NCI-H2171 treated with DMSO at 0.1 percent for 48 hours (cell line): ENCODE data around the gene GAB2.
A peak's percentile ranks its signal among the peaks of the same experiment; 100 is the strongest.

ENCODE experiments used
- DNase-seq: peaks from one replicate; lab custom pipeline; 2025; lab: John Stamatoyannopoulos, UW

Gene GAB2

DNA sequence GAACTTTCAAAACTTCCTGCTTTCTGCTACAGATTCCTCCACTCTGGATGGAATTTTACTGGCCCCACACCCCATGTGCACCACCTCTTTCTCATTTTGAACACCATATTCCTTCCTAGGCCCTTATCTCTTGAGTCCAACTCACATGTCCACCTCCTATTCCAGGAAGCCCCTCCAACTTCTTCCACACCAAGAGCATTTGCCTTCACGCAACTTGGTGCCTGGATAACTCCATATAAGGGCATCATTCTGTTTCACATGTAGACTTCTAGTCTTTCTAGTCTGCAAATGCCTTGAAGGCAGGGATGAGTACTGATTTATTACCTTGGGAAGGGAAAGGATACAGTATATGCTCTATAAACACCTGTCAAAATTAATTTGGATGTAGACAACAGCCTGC lies 17.5 kb downstream of the GAB2 start:
- no peak for DNase-seq

DNA sequence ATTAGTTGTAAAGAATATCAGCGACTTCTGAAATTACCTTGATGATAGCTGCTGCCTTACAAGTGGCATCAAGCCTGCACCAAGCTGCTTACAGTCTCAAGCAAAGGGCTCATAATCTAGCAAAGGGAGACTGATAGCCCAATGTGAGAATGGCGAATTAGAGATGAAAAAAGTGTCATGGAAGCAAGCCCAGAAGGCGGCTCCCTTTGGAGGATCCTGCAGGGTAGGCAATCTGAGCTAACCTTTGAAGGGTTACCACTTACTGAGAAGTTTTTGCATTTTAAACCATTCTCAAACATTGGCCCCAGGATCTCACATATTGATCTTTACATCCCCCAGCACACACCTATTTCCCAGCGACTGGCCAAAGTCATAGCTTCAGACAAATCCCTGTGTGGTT lies 18.5 kb downstream of the GAB2 start:
- DNase-seq: no peak

DNA sequence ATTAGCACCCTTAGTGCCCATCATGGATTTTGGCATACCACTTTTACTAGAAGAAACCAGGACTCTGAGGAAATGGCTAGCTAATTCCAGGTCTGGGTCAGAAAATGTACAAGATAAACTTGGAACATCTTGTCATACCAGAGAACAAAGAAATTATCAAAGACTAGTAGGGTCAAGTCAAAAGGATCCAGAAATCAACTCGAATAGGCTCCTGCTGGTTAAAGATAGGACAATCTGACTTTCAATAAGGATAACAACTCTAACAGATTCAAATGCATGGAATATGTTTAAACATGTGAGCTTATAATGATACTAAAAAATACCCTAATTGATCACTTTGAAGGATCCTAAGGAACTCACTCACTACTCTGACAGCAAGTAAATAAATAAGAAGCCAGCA lies 18.9 kb downstream of the GAB2 start:
- no peak for DNase-seq

DNA sequence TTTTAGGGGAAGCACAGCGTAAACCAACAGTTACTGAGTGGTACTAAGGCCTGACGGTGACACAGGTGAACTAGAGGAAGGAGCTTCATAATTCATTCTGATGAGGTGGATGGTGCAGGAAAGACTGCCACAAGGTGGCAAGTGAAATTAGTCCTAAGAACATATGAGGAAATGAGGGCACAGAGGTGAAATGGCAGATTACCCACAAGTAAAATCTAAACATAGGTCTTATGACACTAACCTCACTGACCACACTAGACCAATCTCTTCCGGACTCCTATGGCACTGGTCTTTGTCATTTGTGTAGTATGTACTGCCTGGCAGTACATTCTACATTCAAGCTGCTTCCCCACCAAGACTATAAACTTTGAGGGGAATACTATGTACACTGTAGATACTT lies 20.2 kb downstream of the GAB2 start:
- no peak for DNase-seq

DNA sequence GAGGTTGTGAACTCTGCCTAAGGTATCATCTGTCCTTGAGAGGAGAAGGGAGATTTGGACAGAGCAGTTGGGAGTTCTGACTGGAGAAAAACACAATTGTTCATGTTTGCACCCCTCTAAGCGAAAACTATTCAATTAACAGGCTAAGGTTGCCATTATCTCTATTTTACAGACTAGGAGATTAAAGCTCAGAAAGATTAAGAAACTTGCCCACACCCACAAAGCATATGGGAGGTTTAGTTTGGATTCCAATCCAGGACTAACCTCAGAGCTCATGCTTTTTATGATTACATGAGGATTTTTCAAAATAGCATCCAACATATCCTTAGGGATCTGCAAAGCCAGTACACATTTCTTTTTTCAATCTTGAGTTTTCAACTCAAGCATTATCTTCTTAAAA lies 22.0 kb downstream of the GAB2 start:
- DNase-seq: no peak

DNA sequence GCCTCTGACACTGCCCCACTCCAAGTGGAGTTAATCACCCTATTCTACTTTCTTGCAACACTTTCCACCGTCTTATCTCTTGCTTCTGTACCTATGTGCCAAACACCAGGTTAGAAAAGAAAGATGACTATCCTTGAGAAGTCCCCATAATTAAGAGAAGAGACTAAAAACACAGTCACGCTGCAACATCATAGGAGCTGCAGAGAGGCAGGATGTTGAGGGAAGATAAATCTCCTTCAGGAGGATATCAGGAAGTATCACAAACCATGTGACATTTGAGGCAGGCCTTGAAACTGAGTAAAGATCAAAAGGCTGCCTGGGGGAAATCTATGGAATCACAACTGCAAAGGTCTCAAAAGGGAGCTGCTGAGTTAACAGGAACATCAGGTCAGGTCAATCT lies 24.8 kb downstream of the GAB2 start:
- DNase-seq: no peak

DNA sequence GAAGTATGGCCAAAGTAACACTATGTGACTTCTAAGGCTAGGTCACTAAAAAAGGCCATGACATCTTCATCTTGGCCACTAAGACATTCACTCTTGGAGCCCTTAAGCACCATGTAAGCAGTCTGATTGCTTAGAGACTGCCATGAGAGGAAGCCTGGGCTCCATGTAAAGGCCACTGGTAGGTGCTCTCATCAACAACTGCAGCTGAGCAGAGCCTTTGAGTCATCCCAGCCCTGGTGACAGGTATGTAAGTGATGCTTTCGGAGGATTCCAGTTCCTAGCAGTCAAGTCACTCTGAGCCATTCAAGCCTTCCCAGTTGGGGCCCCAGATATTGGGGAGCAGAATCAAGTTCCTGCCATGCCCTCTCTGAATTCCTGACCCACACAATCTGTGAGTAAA lies 26.2 kb downstream of the GAB2 start:
- no peak for DNase-seq

DNA sequence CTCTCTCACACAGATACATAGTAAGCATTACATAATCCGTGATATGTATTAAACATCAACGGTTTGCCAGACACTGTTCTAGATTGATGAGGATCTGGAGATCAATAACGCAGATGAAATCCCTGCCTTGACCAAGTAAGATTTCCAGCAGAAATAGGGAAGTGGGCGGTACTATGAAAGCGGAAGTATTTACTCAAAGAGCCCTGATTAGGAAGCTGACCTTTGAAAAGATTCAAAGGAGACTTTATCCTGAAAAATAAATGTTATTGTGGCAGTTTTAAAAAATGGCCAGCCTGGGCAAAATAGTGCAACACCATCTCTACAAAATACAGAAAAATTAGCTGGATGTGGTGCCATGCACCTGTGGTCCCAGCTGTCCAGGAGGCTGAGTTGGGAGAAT lies 26.8 kb downstream of the GAB2 start:
- no peak for DNase-seq

DNA sequence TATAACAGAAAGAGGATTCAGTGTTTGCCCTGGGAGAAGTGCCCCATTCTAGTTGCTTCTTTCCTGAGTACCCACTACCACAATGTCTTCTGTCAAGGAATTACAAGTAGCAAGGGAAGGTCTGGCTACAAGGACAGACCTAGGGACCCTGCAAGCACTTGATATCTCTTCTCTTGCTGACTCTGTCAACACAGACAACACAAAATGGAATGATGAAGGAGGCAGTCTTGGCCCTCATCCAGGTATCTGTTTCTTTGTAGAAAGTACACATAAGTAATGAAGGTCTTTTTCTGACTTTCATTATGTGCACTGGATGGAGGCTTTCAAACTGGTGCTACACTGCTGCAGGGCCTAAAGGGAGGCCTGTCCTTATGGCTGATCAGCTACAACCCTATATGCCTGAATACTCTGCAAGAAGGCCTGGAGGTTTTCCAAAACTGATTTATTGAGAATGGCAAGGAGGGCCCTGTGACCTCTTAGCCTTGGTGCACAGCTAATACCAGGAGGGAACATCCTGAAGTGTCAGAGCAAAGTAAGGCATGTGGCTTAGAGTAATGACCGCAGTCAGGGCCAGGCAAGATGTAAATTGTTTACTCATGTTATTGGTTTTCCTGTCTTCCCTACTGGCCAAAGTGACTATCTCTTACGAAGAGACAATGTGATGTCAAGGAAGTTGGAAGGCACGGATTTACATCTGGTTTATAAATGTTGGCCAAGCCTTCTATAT lies 31.2 kb downstream of the GAB2 start:
- DNase-seq: no peak

DNA sequence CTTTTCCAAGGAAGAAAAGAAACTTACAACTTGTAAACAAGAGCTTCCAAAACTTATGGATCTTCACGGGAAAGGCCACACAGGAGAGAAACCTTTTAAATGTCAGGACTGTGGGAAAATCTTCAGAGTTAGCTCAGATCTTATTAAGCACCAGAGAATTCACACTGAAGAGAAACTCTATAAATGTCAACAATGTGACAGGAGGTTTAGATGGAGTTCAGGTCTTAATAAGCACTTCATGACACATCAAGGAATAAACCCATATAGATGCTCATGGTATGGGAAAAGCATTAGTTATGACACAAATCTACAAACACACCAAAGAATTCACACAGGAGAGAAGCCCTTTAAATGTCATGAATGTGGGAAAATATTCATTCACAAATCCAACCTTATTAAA lies 32.4 kb downstream of the GAB2 start:
- no peak for DNase-seq

DNA sequence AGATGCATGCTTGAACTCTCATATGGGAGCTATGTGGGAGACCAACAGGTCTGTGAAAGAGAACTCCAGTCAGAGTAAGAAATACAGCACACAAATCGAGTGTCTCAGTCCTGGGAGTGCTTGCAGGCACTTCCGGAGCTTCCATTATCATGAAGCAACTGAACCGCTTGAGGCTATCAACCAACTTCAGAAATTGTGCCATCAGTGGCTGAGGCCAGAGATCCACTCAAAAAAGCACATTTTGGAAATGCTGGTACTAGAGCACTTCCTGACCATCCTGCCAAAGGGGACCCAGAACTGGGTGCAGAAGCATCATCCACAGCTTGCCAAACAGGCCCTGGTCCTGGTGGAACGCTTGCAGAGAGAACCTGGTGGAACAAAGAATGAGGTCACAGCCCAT lies 33.4 kb downstream of the GAB2 start:
- no peak for DNase-seq

DNA sequence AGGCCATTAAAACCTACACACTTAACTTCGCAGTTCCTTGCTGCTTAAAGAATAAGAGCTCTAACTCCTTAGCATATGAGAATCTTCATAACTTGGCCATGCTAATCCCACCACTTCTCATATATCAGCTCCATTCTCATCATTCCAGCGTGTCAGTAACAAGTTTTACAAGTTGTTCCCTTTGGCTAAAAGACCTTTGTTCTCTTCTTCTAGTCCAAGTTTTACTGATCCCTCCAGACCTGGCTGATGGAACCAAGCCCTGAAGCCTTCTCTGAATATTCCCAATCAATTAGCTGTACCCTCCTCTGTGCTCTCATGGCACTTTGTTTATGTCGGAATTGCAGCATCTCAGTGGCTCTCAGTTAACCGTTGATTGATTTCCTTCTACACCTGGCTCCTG lies 35.8 kb downstream of the GAB2 start:
- no peak for DNase-seq

DNA sequence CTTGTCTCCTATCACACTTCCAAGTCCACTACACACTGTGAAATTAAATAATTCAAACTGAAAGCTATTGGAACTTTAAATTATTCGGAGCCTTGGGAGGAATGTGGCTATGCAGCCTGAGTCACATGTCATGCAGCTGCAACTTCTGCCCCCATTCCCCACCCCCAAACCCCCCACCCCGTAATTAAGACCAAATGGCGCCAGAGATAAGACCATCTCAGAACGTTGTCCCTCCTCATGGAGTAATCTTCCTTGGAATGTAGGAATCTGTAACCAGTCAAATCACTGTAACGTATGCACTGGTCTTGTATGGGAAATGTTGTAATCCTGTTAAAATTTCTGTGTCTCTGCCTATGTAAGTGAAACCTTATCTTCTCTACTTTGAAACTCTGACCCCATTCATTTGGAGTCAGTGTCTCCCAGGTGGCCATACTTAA lies 37.0 kb downstream of the GAB2 start:
- no peak for DNase-seq

DNA sequence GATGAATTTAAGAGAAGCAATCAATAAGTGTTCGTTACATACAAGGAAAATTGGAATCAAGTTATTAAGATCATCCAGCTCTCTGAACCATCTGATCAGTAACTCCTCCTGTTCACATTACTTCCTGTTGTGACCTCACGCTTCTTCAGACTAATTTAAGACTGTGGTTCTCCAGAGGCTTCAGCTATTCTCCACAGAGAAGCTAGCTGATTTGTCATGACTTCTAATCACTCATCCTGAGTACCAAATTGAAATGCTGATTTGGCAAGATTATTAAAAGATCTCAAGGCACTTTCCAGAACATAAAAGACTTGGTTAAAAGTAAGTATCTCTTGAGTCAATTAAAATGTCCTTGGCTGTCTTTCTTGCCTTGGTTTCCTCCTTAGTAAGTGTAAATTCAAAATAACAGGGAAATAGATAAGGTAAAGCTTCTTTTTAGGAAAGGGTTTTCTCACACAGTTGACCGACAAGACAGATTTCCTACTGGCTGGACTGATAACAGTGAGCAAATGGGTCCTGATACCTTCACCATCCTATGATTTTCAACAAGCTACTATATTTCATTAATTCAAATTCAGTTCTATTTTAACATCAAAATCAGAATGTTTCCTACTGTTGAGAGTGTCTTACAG lies 38.5 kb downstream of the GAB2 start:
- no peak for DNase-seq

DNA sequence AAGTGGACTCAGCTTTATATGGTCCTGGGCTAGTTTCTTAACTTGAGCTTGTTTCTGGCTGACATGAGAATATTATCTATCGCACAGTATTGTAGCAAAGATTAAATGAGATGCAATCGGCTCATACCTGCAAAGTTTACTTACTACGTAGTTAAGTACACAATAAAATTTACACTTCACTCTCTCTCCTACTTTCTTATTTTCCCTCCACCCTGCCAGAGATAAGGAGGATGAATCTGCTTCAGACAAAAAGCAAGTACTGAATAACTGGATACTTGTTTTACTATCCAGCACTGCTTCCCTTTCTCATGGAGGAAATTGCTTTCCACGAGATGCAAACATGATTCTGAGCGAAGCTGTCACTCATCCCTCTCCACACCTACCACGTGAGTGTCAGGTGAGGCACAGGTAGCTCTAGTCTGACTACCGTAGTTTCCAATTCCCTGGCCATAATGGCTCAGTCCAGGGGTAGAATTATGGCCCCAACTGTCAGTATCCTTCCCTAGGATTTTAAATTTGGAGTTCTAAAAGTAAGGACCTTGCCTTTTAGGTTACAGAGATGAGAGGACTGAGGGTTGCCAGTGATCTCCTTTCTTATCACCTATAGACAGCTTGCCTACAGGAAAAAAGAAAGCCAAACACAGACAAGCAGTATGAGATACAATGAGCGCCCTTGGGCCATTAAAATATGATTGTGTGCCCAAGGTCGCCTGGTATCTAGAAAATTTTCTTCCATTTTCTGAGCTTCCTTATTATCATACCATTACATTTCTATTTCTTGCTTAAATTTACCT lies 39.8 kb downstream of the GAB2 start:
- DNase-seq: no peak

DNA sequence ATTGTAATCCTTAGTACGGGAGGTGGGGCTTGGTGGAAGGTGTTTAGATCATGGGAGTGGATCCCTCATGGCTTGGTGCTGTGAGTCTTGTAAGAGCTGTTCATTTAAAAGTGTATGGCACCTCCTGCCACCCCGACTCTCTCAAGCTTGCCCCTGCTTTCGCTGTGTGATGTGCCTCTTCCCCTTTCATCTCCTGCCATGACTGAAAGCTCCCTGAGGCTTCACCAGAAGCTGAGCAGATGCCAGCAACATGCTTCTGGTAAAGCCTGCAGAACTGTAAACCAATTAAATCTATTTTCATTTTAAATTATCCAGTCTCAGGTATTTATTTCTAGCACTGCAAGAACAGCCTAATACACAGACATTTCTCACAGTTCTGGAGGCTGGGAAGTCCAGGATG lies 40.8 kb downstream of the GAB2 start:
- DNase-seq: no peak

DNA sequence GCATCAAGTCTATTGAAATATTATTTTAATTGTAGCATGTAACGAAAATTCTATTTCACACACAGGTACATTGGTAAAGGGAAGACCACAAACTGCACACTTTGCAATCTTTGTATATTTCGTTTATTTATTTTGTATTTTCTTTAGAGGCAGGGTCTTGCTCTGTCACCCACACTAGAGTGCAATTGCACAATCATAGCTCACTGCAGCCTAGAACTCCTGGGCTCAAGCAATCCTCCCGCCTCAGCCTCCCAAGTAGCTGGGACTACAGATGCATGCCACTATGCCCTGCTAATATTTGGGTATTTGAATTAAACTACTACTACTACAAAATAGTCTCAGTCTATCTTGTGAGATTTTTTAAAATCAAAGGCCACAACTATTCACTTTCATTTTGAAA lies 42.7 kb downstream of the GAB2 start:
- DNase-seq: no peak

DNA sequence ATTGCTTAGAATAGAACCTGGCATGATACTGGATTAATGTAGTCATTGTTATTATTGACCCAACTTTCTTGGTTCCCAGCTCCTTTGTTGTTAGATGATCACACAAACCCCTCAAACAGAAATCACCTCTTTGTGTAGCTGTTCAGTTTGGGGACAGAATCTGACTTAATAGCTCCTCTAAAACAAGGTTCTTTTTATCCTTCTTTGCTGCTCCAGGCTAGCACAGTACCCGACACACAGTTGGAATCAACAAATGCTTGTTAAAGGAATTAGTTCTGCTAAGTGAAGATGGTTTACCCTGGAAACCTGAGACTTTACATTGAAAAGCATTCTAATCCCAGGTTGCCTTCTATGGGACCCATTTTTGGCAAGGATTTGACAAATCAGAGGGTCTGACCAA lies 43.9 kb downstream of the GAB2 start:
- DNase-seq: peak; percentile 35

DNA sequence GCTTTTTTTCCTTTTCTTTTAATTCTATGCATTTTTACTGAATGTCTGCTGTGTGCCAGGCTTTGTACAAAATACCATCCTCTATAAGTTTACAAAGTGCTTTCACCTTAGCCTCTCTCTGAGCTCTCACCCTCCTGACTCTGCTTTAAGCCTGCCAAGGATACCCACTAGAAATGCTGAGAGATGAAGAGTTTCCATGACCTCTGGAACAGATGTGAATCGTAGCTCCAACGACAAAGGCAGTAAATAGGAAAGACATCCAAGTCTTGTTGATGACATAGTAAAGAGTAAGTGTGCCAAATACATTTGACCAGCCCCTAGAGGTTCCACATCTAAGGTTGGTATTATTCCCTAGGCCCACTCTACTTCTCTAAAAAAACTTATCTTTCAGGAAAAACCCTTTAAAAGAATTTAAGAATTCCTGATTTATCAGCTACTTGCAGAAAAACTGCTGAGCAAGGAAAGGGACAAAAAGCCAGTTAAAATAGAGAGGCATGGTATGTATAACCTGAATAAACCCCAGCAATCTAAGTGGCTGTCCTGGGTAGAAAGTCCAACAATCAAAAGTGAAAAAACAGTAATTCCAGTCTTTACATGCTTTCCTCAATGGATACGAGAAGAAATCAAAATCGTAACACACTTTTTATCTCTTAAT lies 45.4 kb downstream of the GAB2 start:
- peak; percentile 50 for DNase-seq

DNA sequence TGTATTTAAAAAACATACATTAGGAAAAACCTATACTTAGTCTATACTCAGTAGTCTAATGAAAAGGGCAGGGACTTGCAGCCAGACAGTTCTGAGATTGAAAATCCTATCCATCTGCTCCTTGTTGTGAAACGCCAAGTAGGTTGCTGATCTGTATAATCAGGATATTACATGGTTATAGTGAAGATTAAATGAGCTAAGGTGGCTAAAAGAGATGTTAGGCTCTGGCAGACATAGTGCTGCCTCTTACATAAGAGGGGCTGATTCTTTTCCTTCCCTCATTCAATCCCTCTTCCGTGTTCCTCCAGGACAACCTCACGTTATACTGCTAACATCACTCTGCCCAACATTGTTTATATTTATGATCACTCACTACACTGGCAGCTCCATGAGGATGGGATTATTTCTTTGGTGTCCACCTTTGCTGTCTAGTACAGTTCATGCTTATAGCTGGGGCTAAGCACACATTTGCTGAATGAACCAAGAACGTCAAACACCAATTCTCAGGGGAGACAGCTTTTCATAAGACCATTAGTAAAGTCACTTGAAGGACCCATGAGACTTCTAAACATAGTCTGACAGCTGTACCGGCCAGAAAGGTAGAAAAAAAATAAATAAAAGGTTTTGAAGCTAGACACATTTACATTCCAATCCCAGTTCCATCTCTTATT lies 46.3 kb downstream of the GAB2 start:
- DNase-seq: peak; percentile 92

DNA sequence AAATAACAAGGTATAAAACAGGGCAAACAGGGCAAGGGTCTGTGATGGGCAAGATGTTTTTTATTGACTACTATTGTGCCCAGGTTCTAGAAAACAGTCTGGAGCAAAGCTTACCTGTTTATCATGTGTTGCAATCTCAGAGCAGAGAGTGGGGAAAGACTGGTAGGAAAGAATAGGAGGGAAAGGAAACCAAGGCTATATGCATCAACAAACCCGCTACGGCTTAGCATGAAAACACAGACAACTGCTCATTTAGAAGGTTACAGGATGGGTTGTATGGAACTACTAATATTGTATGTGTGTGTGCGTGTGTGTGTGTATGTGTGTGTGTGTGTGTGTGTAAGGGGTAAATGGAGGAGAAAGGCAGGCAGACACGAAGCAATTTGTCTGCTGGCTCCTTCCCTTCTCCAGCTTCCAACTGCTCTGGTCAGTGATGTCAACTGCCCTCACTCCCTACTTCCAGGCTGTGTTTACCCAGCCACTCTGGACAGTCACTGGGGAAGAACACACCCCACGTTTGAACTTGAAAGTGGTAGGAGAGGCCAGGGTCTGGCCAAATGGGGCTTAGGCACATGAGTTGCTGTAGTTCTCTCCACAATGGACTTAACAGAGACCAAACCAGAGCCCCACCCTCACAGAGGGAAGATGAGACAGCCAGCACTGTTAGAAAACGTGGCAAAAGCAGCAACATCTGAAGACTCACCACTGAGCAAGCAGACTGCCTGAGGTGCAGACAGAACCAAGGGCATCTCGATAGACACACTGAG lies 47.0 kb downstream of the GAB2 start:
- DNase-seq: peak; percentile 56
